ENCODE results near the gene SLC6A18. TPM values are rescaled to one million over a fixed set of nuclear protein-coding genes. Genes with fewer than 3 reads are reported as not detected.

SLC6A18 gene
- total and polyA plus RNA-seq, 9 of the 15 experiments (the other 6 are each of a cell fraction or from before 2014, with no cell fraction given): not detected

DNA sequence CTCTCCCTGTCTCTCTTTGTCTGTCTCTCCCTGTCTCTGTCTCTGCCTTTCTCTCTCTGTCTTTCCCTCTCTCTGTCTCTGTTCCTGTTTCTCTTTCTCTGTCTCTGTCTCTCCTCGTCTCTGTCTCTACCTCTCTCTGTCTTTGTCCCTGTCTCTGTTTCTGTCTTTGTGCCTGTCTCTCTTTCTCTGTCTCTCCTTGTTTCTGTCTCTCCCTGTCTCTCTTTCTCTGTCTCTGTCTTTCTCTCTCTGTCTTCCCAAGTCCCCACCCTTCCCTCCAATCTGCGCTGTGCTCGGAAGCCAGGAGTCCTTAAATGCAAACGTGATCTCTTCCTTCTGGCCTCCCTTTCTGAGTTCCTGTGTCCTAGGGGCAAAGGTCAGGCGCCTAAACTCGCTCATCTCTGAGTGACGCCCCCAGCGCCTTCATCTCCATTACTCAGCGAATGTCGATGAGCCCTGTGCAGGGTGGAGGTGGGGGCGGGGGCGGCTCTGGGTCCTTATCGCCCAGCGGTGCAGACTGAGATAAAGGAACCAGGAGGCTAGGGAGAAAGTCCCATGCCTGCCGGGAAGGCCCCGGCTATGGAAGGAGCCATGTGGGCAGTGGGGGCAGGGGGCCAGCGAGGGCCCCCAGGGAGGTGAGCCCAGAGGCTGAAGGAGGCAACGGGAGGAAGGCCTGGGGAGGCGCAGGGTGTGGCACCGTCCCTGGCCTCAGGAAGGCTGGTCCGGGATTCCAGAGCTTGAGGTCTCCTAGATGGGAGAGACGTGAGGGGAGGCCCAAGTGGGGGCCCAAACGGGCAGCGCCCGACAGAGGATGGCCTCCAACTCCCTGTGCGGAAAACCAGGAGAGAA lies 25.3 kb upstream of the SLC6A18 start (continued):
- TF ChIP-seq, protein P1, sequence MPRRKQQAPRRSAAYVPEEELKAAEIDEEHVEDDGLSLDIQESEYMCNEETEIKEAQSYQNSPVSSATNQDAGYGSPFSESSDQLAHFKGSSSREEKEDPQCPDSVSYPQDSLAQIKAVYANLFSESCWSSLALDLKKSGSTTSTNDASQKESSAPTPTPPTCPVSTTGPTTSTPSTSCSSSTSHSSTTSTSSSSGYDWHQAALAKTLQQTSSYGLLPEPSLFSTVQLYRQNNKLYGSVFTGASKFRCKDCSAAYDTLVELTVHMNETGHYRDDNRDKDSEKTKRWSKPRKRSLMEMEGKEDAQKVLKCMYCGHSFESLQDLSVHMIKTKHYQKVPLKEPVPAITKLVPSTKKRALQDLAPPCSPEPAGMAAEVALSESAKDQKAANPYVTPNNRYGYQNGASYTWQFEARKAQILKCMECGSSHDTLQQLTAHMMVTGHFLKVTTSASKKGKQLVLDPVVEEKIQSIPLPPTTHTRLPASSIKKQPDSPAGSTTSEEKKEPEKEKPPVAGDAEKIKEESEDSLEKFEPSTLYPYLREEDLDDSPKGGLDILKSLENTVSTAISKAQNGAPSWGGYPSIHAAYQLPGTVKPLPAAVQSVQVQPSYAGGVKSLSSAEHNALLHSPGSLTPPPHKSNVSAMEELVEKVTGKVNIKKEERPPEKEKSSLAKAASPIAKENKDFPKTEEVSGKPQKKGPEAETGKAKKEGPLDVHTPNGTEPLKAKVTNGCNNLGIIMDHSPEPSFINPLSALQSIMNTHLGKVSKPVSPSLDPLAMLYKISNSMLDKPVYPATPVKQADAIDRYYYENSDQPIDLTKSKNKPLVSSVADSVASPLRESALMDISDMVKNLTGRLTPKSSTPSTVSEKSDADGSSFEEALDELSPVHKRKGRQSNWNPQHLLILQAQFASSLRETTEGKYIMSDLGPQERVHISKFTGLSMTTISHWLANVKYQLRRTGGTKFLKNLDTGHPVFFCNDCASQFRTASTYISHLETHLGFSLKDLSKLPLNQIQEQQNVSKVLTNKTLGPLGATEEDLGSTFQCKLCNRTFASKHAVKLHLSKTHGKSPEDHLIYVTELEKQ (CRISPR knock-in tag; IDR thresholded peaks at IDR 0.05): no peak
- TF ChIP-seq ZNF197 (CRISPR knock-in tag; IDR thresholded peaks at IDR 0.05; ENCODE audit: low read depth): 0 out of 2 replicates have a peak, but pooled peaks have one; percentile 48
- no peak for TF ChIP-seq BRCA1 (IDR thresholded peaks at IDR 0.05)
- no peak for TF ChIP-seq BRCA1 (CRISPR knock-in tag; IDR thresholded peaks at IDR 0.05)
- no peak for TF ChIP-seq ZNF780A (CRISPR knock-in tag; IDR thresholded peaks at IDR 0.05)
- no peak for TF ChIP-seq ZNF232 (CRISPR knock-in tag; IDR thresholded peaks at IDR 0.05)
- TF ChIP-seq, protein P2, sequence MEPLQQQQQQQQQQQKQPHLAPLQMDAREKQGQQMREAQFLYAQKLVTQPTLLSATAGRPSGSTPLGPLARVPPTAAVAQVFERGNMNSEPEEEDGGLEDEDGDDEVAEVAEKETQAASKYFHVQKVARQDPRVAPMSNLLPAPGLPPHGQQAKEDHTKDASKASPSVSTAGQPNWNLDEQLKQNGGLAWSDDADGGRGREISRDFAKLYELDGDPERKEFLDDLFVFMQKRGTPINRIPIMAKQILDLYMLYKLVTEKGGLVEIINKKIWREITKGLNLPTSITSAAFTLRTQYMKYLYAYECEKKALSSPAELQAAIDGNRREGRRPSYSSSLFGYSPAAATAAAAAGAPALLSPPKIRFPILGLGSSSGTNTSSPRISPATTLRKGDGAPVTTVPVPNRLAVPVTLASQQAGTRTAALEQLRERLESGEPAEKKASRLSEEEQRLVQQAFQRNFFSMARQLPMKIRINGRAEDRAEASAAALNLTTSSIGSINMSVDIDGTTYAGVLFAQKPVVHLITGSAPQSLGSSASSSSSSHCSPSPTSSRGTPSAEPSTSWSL (CRISPR knock-in tag; IDR thresholded peaks at IDR 0.05; ENCODE audit: borderline replicate concordance): no peak
- no peak for TF ChIP-seq GABPB2 (CRISPR knock-in tag; conservative IDR thresholded peaks at IDR 0.05)
- TF ChIP-seq ZNF696 (CRISPR knock-in tag; conservative IDR thresholded peaks at IDR 0.05): no peak
- no peak for TF ChIP-seq ZNF408 (CRISPR knock-in tag; IDR thresholded peaks at IDR 0.05; ENCODE audit: low read depth)
- TF ChIP-seq ZNF140 (CRISPR knock-in tag; IDR thresholded peaks at IDR 0.05): no peak
- peak; percentile 9; the same call in 1 of the 2 replicates for TF ChIP-seq YBX1 (IDR thresholded peaks at IDR 0.05)
- TF ChIP-seq, protein P3, sequence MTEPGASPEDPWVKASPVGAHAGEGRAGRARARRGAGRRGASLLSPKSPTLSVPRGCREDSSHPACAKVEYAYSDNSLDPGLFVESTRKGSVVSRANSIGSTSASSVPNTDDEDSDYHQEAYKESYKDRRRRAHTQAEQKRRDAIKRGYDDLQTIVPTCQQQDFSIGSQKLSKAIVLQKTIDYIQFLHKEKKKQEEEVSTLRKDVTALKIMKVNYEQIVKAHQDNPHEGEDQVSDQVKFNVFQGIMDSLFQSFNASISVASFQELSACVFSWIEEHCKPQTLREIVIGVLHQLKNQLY (CRISPR knock-in tag; conservative IDR thresholded peaks at IDR 0.05): no peak
- peak; percentile 70; the same call in 1 of the 2 replicates for TF ChIP-seq ZNF239 (CRISPR knock-in tag; IDR thresholded peaks at IDR 0.05)
- no peak for TF ChIP-seq PHB (CRISPR knock-in tag; IDR thresholded peaks at IDR 0.05)
- no peak for TF ChIP-seq TAF7 (tag; IDR thresholded peaks at IDR 0.05)
- TF ChIP-seq CHD1 (IDR thresholded peaks at IDR 0.05; ENCODE audit: low read length): no peak
- TF ChIP-seq ZNF707 (CRISPR knock-in tag; conservative IDR thresholded peaks at IDR 0.05): peak; percentile 2; the same call in 1 of the 2 replicates
- no peak for TF ChIP-seq ZNF699 (CRISPR knock-in tag; IDR thresholded peaks at IDR 0.05; ENCODE audit: insufficient replicate concordance)
- TF ChIP-seq FOSL1 (tag; conservative IDR thresholded peaks at IDR 0.05): peak; percentile 75

Data from K562 (cell line).